K562 (cell line): ENCODE measurements around the gene ANKRD45. TPM values are rescaled to one million over a fixed set of nuclear protein-coding genes. Genes with fewer than 3 reads are reported as not detected.
A peak's percentile ranks its signal among the peaks of the same experiment; 100 is the strongest.

Experiments used
- ATAC-seq: fragments of 200-7000 bp; cut with Tn5 transposase; 3 replicates; pipeline ENCODE4 v1.9.1; 2020; ENCODE audit warnings: moderate library complexity
- BruUV-seq: library from RNA; stranded (reverse); fragments of 400-500 nt; replicated peaks from 2 replicates; lab custom pipeline; 2021; lab: Mats Ljungman, UMichigan
- CTCF ChIA-PET: fragments of 300-600 bp; formaldehyde crosslinking; extraction: SDS; loops from one replicate; lab custom pipeline; 2021; ENCODE audit warnings: low intra/inter-chr PET ratio; lab: Yijun Ruan, JAX
- POLR2A ChIA-PET: fragments of 300-600, 350-650 bp; sonication (Branson Sonifier 250); formaldehyde crosslinking; extraction: SDS; loops from one replicate; lab custom pipeline; 2021; ENCODE audit warnings: antibody characterized with exemption, inconsistent platforms; lab: Yijun Ruan, JAX
- DNase-seq, 4 experiments: peaks; one replicate each; pipeline versions ENCODE4 v3.0.0 to v3.0.0-alpha.2; 2011 to 2018; ENCODE audit warnings: low spot score in 3 of 4, mixed read lengths in 3 of 4; ENCODE audit errors: extremely low read depth in 1 of 4
- FAIRE-seq: peaks from 2 replicates; lab custom pipeline; 2011; peaks lifted over from hg19 to GRCh38; lab: Jason Lieb, UNC
- H2AFZ ChIP-seq: 2 replicates; pipeline ENCODE4 v1.6.0; 2011; ENCODE audit warnings: low read depth, low read length, control low read depth, inconsistent platforms
- H3K27ac ChIP-seq: fragments of 200-600 bp; 3 replicates; pipeline ENCODE4 v1.8.0; 2011; ENCODE audit warnings: low read depth, mild to moderate bottlenecking, control low read depth, inconsistent platforms, low read length, moderate library complexity, mixed read lengths; ENCODE audit errors: extremely low read depth
- H3K27me3 ChIP-seq, 2 experiments: fragments of 300-600 bp in 1 of 2; 2 replicates in 1 of 2; 3 replicates in 1 of 2; pipeline versions ENCODE4 v1.6.0 to v1.8.0; 2011; ENCODE audit warnings: inconsistent platforms in 2 of 2, low read length in 2 of 2, mild to moderate bottlenecking in 1 of 2, mixed read lengths in 1 of 2, moderate library complexity in 1 of 2; ENCODE audit not compliant: control insufficient read depth in 2 of 2, insufficient read depth in 2 of 2
- H3K36me3 ChIP-seq: fragments of 300-600 bp; 3 replicates; pipeline ENCODE4 v1.8.0; 2011; ENCODE audit warnings: mild to moderate bottlenecking, low read length, inconsistent platforms; ENCODE audit not compliant: control insufficient read depth, insufficient read depth
- H3K4me1 ChIP-seq, 2 experiments: fragments of 200-600 bp in 1 of 2; replicated peaks in 1 of 2; 2 replicates in 1 of 2; 3 replicates in 1 of 2; pipeline versions ENCODE4 v1.5.1 to v1.8.0; 2011; ENCODE audit warnings: inconsistent platforms in 2 of 2, low read length in 2 of 2, mild to moderate bottlenecking in 1 of 2, mixed read lengths in 1 of 2, moderate library complexity in 1 of 2; ENCODE audit not compliant: control insufficient read depth in 2 of 2, insufficient read depth in 2 of 2
- H3K4me2 ChIP-seq: 2 replicates; pipeline ENCODE4 v1.6.1; 2011; ENCODE audit warnings: low read length, control low read depth, inconsistent platforms, mixed read lengths; ENCODE audit not compliant: insufficient read depth
- H3K4me3 ChIP-seq: fragments of 200-600 bp; sonication (generic), shearing (Covaris generic); 2 replicates; pipeline ENCODE4 v1.5.1; 2016; ENCODE audit warnings: control low read depth, inconsistent platforms
- H3K79me2 ChIP-seq: fragments of 200-600 bp; 3 replicates; pipeline ENCODE4 v1.8.0; 2011; ENCODE audit warnings: low read length, inconsistent platforms; ENCODE audit not compliant: control insufficient read depth, insufficient read depth
- H3K9ac ChIP-seq, 2 experiments: 2 replicates each; pipeline versions ENCODE4 v1.6.0 to v1.6.1; 2011; ENCODE audit warnings: low read depth in 2 of 2, low read length in 2 of 2, control low read depth in 1 of 2, inconsistent platforms in 1 of 2, mild to moderate bottlenecking in 1 of 2, mixed read lengths in 1 of 2; ENCODE audit not compliant: insufficient read depth in 1 of 2
- H3K9me1 ChIP-seq: one replicate; pipeline ENCODE4 v1.6.0; 2011; ENCODE audit warnings: inconsistent platforms, mild to moderate bottlenecking, low read length, moderate library complexity; ENCODE audit not compliant: control insufficient read depth, insufficient read depth
- H3K9me3 ChIP-seq: replicated peaks from 2 replicates; pipeline ENCODE4 v1.5.1; 2011; ENCODE audit warnings: low read depth, low read length, inconsistent platforms; ENCODE audit not compliant: control insufficient read depth, insufficient read depth
- H4K20me1 ChIP-seq: replicated peaks from 2 replicates; pipeline ENCODE4 v1.6.1; 2011; ENCODE audit warnings: low read length, inconsistent platforms, mixed read lengths; ENCODE audit not compliant: control insufficient read depth, insufficient read depth
- E2F5 ChIP-seq: sonication (generic); formaldehyde crosslinking; IDR thresholded peaks from 2 replicates; pipeline ENCODE4 v1.8.0; 2022; ENCODE audit warnings: mild to moderate bottlenecking, missing genetic modification reagents
- ERF ChIP-seq: fragments of 450-650 bp; formaldehyde crosslinking; IDR thresholded peaks from 2 replicates; pipeline ENCODE4 v1.4.0; 2020; ENCODE audit warnings: mild to moderate bottlenecking, mixed read lengths
- MITF ChIP-seq: IDR thresholded peaks from 2 replicates; pipeline ENCODE4 v1.6.1; 2014; ENCODE audit warnings: antibody characterized with exemption
- MLLT1 ChIP-seq, 2 experiments: fragments of 450-650 bp; IDR thresholded peaks; 2 replicates each; pipeline ENCODE4 v1.6.1; 2016
- RAD21 ChIP-seq, 2 experiments: fragments of 250-450 bp in 1 of 2; fragments of 450-650 bp in 1 of 2; sonication (Bioruptor Pico) in 1 of 2; formaldehyde crosslinking in 1 of 2; IDR thresholded peaks in 1 of 2; conservative IDR thresholded peaks in 1 of 2; 2 replicates each; pipeline versions ENCODE4 v1.4.0 to v1.8.0; 2020 to 2022; ENCODE audit warnings: mild to moderate bottlenecking in 2 of 2, moderate library complexity in 1 of 2
- SAFB ChIP-seq: fragments of 200-400 bp; formaldehyde crosslinking; IDR thresholded peaks from 2 replicates; pipeline ENCODE4 v1.6.1; 2017; ENCODE audit warnings: low read depth, low read length, borderline replicate concordance
- SMARCC2 ChIP-seq: fragments of 450-650 bp; IDR thresholded peaks from 2 replicates; pipeline ENCODE4 v1.6.1; 2017; ENCODE audit warnings: antibody characterized with exemption, moderate library complexity, mild to moderate bottlenecking, low read depth
- SREBF2 ChIP-seq: sonication (generic); formaldehyde crosslinking; IDR thresholded peaks from 2 replicates; pipeline ENCODE4 v1.4.0; 2020; ENCODE audit warnings: mild to moderate bottlenecking, missing genetic modification reagents
- TFAM ChIP-seq: fragments of 250-450 bp; sonication (Bioruptor Pico); conservative IDR thresholded peaks from 2 replicates; pipeline ENCODE4 v1.5.0; 2021; ENCODE audit warnings: mild to moderate bottlenecking, moderate library complexity
- ZNF124 ChIP-seq: sonication (generic); formaldehyde crosslinking; IDR thresholded peaks from 2 replicates; pipeline ENCODE4 v1.8.1; 2022; ENCODE audit warnings: missing genetic modification reagents
- ZNF518B ChIP-seq: fragments of 250-450 bp; sonication (Bioruptor Pico); IDR thresholded peaks from 2 replicates; pipeline ENCODE4 v1.5.0; 2021; ENCODE audit warnings: mild to moderate bottlenecking, moderate library complexity
- WGBS: fragments of 100-300 bp; shearing (Covaris generic); methylation state at CpG from one replicate; pipeline ENCODE4 v1.1.6; 2016; ENCODE audit warnings: low coverage, mixed read lengths; ENCODE audit not compliant: insufficient coverage; ENCODE audit errors: missing lambda C conversion rate; 5-methylcytosine and 5-hydroxymethylcytosine counted together
- in situ Hi-C: fragments of 300-500 bp; cut with MboI; formaldehyde crosslinking; loops from 4 replicates; pipeline ENCODE4 v1.15.0; 2018; ENCODE audit warnings: inconsistent platforms, mixed read lengths
- intact Hi-C: fragments of 100-400 bp; cut with micrococcal nuclease; formaldehyde crosslinking; loops from 2 replicates; pipeline ENCODE4 v1.14.2; 2022
- polyA plus RNA-seq, 8 experiments: library from polyadenylated mRNA; depleted of rRNA in 4 of 8; stranded (reverse) in 5 of 8; unstranded in 3 of 8; fragments of >200 nt; fragmentation: Nextera tagmentation in 2 of 8; fragmentation: Illumina TruSeq in 1 of 8; extraction: Ambion mirVana in 2 of 8; extraction: Trizol in 1 of 8; gene quantifications; 2 replicates each; pipeline versions ENCODE4 v1.2.1 to v1.2.3, GENCODE V29; 2011 to 2014; ENCODE audit warnings: inconsistent platforms in 1 of 8, missing spikeins in 1 of 8
- total RNA-seq, 7 experiments: library from RNA; depleted of rRNA in 6 of 7; stranded (reverse); fragments of >200 nt in 6 of 7; fragmentation: Illumina TruSeq in 2 of 7; extraction: Trizol in 2 of 7; gene quantifications; 2 replicates each; pipeline versions ENCODE4 v1.2.1 to v1.2.3, GENCODE V29; 2011 to 2021; ENCODE audit warnings: low replicate concordance in 1 of 7

ANKRD45 gene
- total and polyA plus RNA-seq, 9 of the 15 experiments (the other 6 are each of a cell fraction or from before 2014, with no cell fraction given): 0.10 to 0.30 (median 0.11) TPM; not detected in 2

GRCh38 chr1:173714759-173715537 is 45.3 kb upstream of the ANKRD45 start, which contains the start of gene KLHL20:
Gene KLHL20 (plus strand): TSS chr1:173714981. CDS start chr1:173716044, 1,063 bp downstream.
- peaks cover 6% of the 10 kb centered on the region; the same call in 1 of the 2 replicates for H4K20me1 ChIP-seq
- H3K9ac ChIP-seq: peak within 1 kb of the TSS; percentile 88 to 94
- ATAC-seq: peak; percentile 97
- peak within 1 kb of the TSS; percentile 80 for H3K4me3 ChIP-seq
- H3K9me3 ChIP-seq: no peaks in the 10 kb centered on the region
- TSS peak; percentile 75 for BruUV-seq
- H3K79me2 ChIP-seq: peaks cover 35% of the 10 kb centered on the region
- intact Hi-C loops: loop anchor here (1.0 to 5.0 kb wide), 3 partner anchors 44 to 284 kb away; partner anchors contain the start of genes CENPL and DARS2
- H3K27ac ChIP-seq: peak within 1 kb of the TSS; percentile 82
- peak within 1 kb of the TSS; percentile 98 for H2AFZ ChIP-seq
- in situ Hi-C loops: no loop called here
- no peaks in the 10 kb centered on the region for H3K27me3 ChIP-seq
- H3K9me1 ChIP-seq: no peaks in the 10 kb centered on the region
- H3K4me2 ChIP-seq: peak within 1 kb of the TSS; percentile 98
- H3K4me1 ChIP-seq: no peaks in the 10 kb centered on the region; a peak in 2 of 5 replicates
- under 1% methylated on average over 43 of the region's 43 CpGs for WGBS
- ChIA-PET POLR2A (interaction anchor here (0.6 to 1.7 kb wide), 26 partner anchors 10 to 1177 kb away, joined by 3 to 15 read pairs (median 3); partner anchors contain the start of genes DARS2, GAS5, PRDX6 and TEX50), CTCF (interaction anchor here (0.7 kb wide), 1 partner anchor 460 kb away, joined by 3 read pairs; no protein-coding TSS in a partner anchor)
- DNase-seq: peak; percentile 72 to 95 (median 82)
- peaks cover 21% of the 10 kb centered on the region for H3K36me3 ChIP-seq
- peak; percentile 89 for FAIRE-seq
- TF ChIP-seq ERF (no peak; the same call in 1 of the 2 replicates), RAD21 (CRISPR knock-in tag; conservative IDR thresholded peaks at IDR 0.05 in 1 of 2, IDR thresholded peaks at IDR 0.05 in 1 of 2) (peak; percentile 20 to 54; a peak in 3 of 4 replicates), SREBF2 (CRISPR knock-in tag) (no peak), ZNF124 (no peak), MITF (no peak), MLLT1 (IDR thresholded peaks at IDR 0.05) (peak; percentile 87 to 93), ZNF518B (CRISPR knock-in tag) (no peak), TFAM (no peak), SAFB (no peak), SMARCC2 (peak; percentile 33; the same call in 1 of the 2 replicates), E2F5 (no peak)
